SK-N-SH (cell line): ENCODE results near the gene SH3D21. TPM values are rescaled to one million over a fixed set of nuclear protein-coding genes. Genes with fewer than 3 reads are reported as not detected.

Experiments
- CTCF ChIA-PET: fragments of 300-600, 350-600 bp; formaldehyde crosslinking; extraction: SDS; loops from one replicate; lab custom pipeline; 2021; lab: Yijun Ruan, JAX
- POLR2A ChIA-PET: fragments of 350-600 bp; sonication (Branson Sonifier 250); formaldehyde crosslinking; extraction: SDS; loops from one replicate; lab custom pipeline; 2020; ENCODE audit warnings: antibody characterized with exemption, inconsistent platforms; lab: Yijun Ruan, JAX
- DNase-seq: peaks from one replicate; pipeline ENCODE4 v3.0.0; 2012
- H2AFZ ChIP-seq: fragments of 200-600 bp; sonication (generic); 2 replicates; pipeline ENCODE4 v1.8.1; 2016; ENCODE audit warnings: antibody characterized with exemption, mild to moderate bottlenecking, low read depth
- H3F3A ChIP-seq: fragments of 200-600 bp; sonication (generic); replicated peaks from 2 replicates; pipeline ENCODE3; 2016; ENCODE audit warnings: antibody characterized with exemption, mild to moderate bottlenecking; ENCODE audit not compliant: insufficient read depth
- H3K27ac ChIP-seq, 2 experiments: fragments of 200-500 bp in 1 of 2; fragments of 200-600 bp in 1 of 2; sonication (Bioruptor generic) in 1 of 2; sonication (generic), shearing (Covaris generic) in 1 of 2; 2 replicates each; pipeline versions ENCODE4 v1.5.1 to v1.6.1; 2014 to 2016; ENCODE audit warnings: low read depth in 2 of 2, inconsistent platforms in 1 of 2, low read length in 1 of 2, mild to moderate bottlenecking in 1 of 2, mixed read lengths in 1 of 2
- H3K27me3 ChIP-seq: fragments of 200-600 bp; sonication (generic), shearing (Covaris generic); 2 replicates; pipeline ENCODE4 v1.6.1; 2016; ENCODE audit warnings: mixed run types; ENCODE audit not compliant: insufficient read depth
- H3K36me3 ChIP-seq, 2 experiments: fragments of 200-500 bp in 1 of 2; fragments of 200-600 bp in 1 of 2; sonication (Bioruptor generic) in 1 of 2; sonication (generic) in 1 of 2; replicated peaks in 1 of 2; 2 replicates each; pipeline versions ENCODE3 to v1.5.1; 2014 to 2016; ENCODE audit warnings: low read length in 1 of 2, mild to moderate bottlenecking in 1 of 2; ENCODE audit not compliant: insufficient read depth in 2 of 2, control insufficient read depth in 1 of 2
- H3K4me1 ChIP-seq, 2 experiments: fragments of 200-500 bp in 1 of 2; fragments of 200-600 bp in 1 of 2; sonication (Bioruptor generic) in 1 of 2; sonication (generic), shearing (Covaris generic) in 1 of 2; 2 replicates each; pipeline versions ENCODE4 v1.5.1 to v1.6.1; 2014 to 2016; ENCODE audit warnings: low read depth in 1 of 2, low read length in 1 of 2, mixed run types in 1 of 2; ENCODE audit not compliant: insufficient read depth in 2 of 2, control insufficient read depth in 1 of 2
- H3K4me2 ChIP-seq: fragments of 200-600 bp; sonication (generic), shearing (Covaris generic); 2 replicates; pipeline ENCODE4 v1.6.1; 2017; ENCODE audit warnings: mixed run types
- H3K4me3 ChIP-seq, 2 experiments: fragments of 200-500 bp in 1 of 2; fragments of 200-600 bp in 1 of 2; sonication (Bioruptor generic) in 1 of 2; sonication (generic), shearing (Covaris generic) in 1 of 2; 2 replicates each; pipeline versions ENCODE4 v1.5.1 to v1.8.1; 2014 to 2016; ENCODE audit warnings: low read depth in 2 of 2, inconsistent platforms in 1 of 2, low read length in 1 of 2, mild to moderate bottlenecking in 1 of 2, mixed read lengths in 1 of 2, moderate library complexity in 1 of 2
- H3K79me2 ChIP-seq: fragments of 200-600 bp; sonication (generic); 2 replicates; pipeline ENCODE4 v1.8.1; 2017; ENCODE audit warnings: mild to moderate bottlenecking; ENCODE audit not compliant: insufficient read depth
- H3K9ac ChIP-seq: fragments of 200-600 bp; sonication (generic); 2 replicates; pipeline ENCODE4 v1.6.1; 2017; ENCODE audit warnings: mixed run types
- H3K9me2 ChIP-seq: fragments of 200-600 bp; sonication (generic); 2 replicates; pipeline ENCODE4 v1.6.1; 2017; ENCODE audit warnings: mixed run types
- H3K9me3 ChIP-seq: fragments of 200-600 bp; sonication (generic); 2 replicates; pipeline ENCODE4 v1.6.1; 2017; ENCODE audit warnings: mixed run types, mild to moderate bottlenecking, moderate library complexity
- H4K20me1 ChIP-seq: fragments of 200-600 bp; sonication (generic); 2 replicates; pipeline ENCODE4 v1.6.1; 2017; ENCODE audit warnings: mild to moderate bottlenecking, mixed run types; ENCODE audit not compliant: insufficient read depth
- CHD2 ChIP-seq: fragments of 150-350 bp; IDR thresholded peaks from 2 replicates; pipeline ENCODE4 v1.6.1; 2018; ENCODE audit warnings: low read length; ENCODE audit not compliant: partially characterized antibody
- ELF1 ChIP-seq: IDR thresholded peaks from 2 replicates; pipeline ENCODE4 v1.4.0; 2012
- EP300 ChIP-seq, 2 experiments: IDR thresholded peaks; 2 replicates each; pipeline versions ENCODE4 v1.4.0 to v1.6.1; 2012; ENCODE audit warnings: borderline replicate concordance in 1 of 2, low read depth in 1 of 2, low read length in 1 of 2
- GATA2 ChIP-seq: sonication (generic); formaldehyde crosslinking; IDR thresholded peaks from 2 replicates; pipeline ENCODE4 v1.5.0; 2020; ENCODE audit warnings: mild to moderate bottlenecking, missing genetic modification reagents
- POLR2AphosphoS5 ChIP-seq: IDR thresholded peaks from 2 replicates; pipeline ENCODE4 v1.6.1; 2012; ENCODE audit warnings: low read depth, low read length
- RAD21 ChIP-seq: IDR thresholded peaks from 2 replicates; pipeline ENCODE4 v1.6.1; 2012; ENCODE audit warnings: mild to moderate bottlenecking, low read length
- REST ChIP-seq: IDR thresholded peaks from 2 replicates; pipeline ENCODE4 v1.6.1; 2012; ENCODE audit warnings: mild to moderate bottlenecking, low read depth, low read length, moderate library complexity
- RFX5 ChIP-seq: IDR thresholded peaks from 2 replicates; pipeline ENCODE4 v1.6.1; 2012; ENCODE audit warnings: mild to moderate bottlenecking, improper control_type of control experiment, low read length
- SMC3 ChIP-seq: IDR thresholded peaks from 2 replicates; pipeline ENCODE4 v1.6.1; 2012; ENCODE audit warnings: low read depth, low read length, improper control_type of control experiment
- TAF1 ChIP-seq: IDR thresholded peaks from 2 replicates; pipeline ENCODE4 v1.6.1; 2012; ENCODE audit warnings: low read depth, mild to moderate bottlenecking, low read length, moderate library complexity, borderline replicate concordance
- TCF12 ChIP-seq: IDR thresholded peaks from 2 replicates; pipeline ENCODE4 v1.4.0; 2012
- ZBTB33 ChIP-seq: IDR thresholded peaks from 2 replicates; pipeline ENCODE4 v1.4.0; 2012; ENCODE audit warnings: low read depth, borderline replicate concordance
- WGBS: methylation state at CpG from one replicate; pipeline ENCODE4 v1.1.6; 2017; ENCODE audit warnings: low lambda C conversion rate; 5-methylcytosine and 5-hydroxymethylcytosine counted together
- polyA plus RNA-seq, 3 experiments: library from polyadenylated mRNA; depleted of rRNA; stranded (reverse); fragments of >200 nt; gene quantifications; 2 replicates each; pipeline ENCODE4 v1.2.3, GENCODE V29; 2012
- TF ChIP-seq, protein P1 (sequence below): fragments of 200-600 bp; sonication (generic); IDR thresholded peaks from 2 replicates; pipeline ENCODE4 v1.6.1; 2017; ENCODE audit warnings: antibody characterized with exemption, mild to moderate bottlenecking, moderate library complexity

SH3D21 gene
- polyA plus RNA-seq, 1 of the 3 experiments (the other 2 are of a cell fraction): 1.6 TPM

- Histone ChIP-seq H3K4me3 (peak overlapping the region in 1 of 2 experiments; percentile 26; a peak in 1 of 4 replicates), H3K4me1 (peaks cover 39 to 62% of the 10 kb centered on the region in 2 experiments), H3K9me2 (no peaks in the 10 kb centered on the region), H3K9me3 (no peaks in the 10 kb centered on the region), H2AFZ (no peak overlapping the region), H3K36me3 (peaks cover 0 to 34% of the 10 kb centered on the region in 2 experiments), H4K20me1 (no peaks in the 10 kb centered on the region), H3K79me2 (peaks cover 86% of the 10 kb centered on the region), H3K27ac (peak overlapping the region; percentile 5 to 99; a peak in 3 of 4 replicates), H3K27me3 (no peaks in the 10 kb centered on the region), H3K9ac (no peak overlapping the region), H3K4me2 (peak overlapping the region; percentile 39; the same call in 1 of the 2 replicates), H3F3A (peaks cover 43% of the 10 kb centered on the region)
- 60% methylated on average over 6 of the region's 7 CpGs for WGBS
- TF ChIP-seq ZBTB33: no peak
- TF ChIP-seq TAF1: no peak
- no peak for TF ChIP-seq RFX5
- TF ChIP-seq, protein P1, sequence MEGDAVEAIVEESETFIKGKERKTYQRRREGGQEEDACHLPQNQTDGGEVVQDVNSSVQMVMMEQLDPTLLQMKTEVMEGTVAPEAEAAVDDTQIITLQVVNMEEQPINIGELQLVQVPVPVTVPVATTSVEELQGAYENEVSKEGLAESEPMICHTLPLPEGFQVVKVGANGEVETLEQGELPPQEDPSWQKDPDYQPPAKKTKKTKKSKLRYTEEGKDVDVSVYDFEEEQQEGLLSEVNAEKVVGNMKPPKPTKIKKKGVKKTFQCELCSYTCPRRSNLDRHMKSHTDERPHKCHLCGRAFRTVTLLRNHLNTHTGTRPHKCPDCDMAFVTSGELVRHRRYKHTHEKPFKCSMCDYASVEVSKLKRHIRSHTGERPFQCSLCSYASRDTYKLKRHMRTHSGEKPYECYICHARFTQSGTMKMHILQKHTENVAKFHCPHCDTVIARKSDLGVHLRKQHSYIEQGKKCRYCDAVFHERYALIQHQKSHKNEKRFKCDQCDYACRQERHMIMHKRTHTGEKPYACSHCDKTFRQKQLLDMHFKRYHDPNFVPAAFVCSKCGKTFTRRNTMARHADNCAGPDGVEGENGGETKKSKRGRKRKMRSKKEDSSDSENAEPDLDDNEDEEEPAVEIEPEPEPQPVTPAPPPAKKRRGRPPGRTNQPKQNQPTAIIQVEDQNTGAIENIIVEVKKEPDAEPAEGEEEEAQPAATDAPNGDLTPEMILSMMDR: peak; percentile 85
- peak; percentile 81 for TF ChIP-seq SMC3
- no peak for TF ChIP-seq ELF1
- no peak for TF ChIP-seq GATA2 (CRISPR knock-in tag)
- no peak for TF ChIP-seq REST
- TF ChIP-seq RAD21: peak; percentile 72
- TF ChIP-seq TCF12: peak; percentile 15; the same call in 1 of the 2 replicates
- no peak for TF ChIP-seq POLR2AphosphoS5
- TF ChIP-seq EP300 (IDR thresholded peaks at IDR 0.05; ENCODE audit: borderline replicate concordance in 1 of 2, low read depth in 1 of 2, low read length in 1 of 2): no peak
- TF ChIP-seq CHD2: no peak
- ChIA-PET POLR2A (no interaction called here), CTCF (interaction anchor here (0.8 to 6.2 kb wide), 27 partner anchors 10 to 235 kb away, joined by 3 to 103 read pairs (median 5); partner anchors contain the start of genes EVA1B, LSM10, OSCP1 and SH3D21)
- peak; percentile 84 for DNase-seq
Measured at GRCh38 chr1:36369061-36369861, 63.1 kb downstream of the SH3D21 start.

Other genes starting within 250 kb of the SH3D21 start
- gene TEKT2, start 222.3 kb upstream of the SH3D21 start, polyA plus RNA-seq (2012; rRNA removed): 1.0 and 1.2 TPM in 2 replicates
- 54.2 and 62.3 TPM in 2 replicates for gene ADPRS, start 217.5 kb upstream of the SH3D21 start, polyA plus RNA-seq (2012; rRNA removed)
- gene COL8A2, start 181.1 kb upstream of the SH3D21 start, polyA plus RNA-seq (2012; rRNA removed): 2.6 and 3.1 TPM in 2 replicates
- 149 and 169 TPM in 2 replicates for gene TRAPPC3, start 156.9 kb upstream of the SH3D21 start, polyA plus RNA-seq (2012; rRNA removed)
- 40.6 and 69.9 TPM in 2 replicates for gene MAP7D1, start 150.2 kb upstream of the SH3D21 start, polyA plus RNA-seq (2012; rRNA removed)
- gene THRAP3, start 81.9 kb upstream of the SH3D21 start, polyA plus RNA-seq (2012; rRNA removed): 33.7 and 46.1 TPM in 2 replicates
- 34.1 and 38.9 TPM in 2 replicates for gene EVA1B, start 17.3 kb downstream of the SH3D21 start, polyA plus RNA-seq (2012; rRNA removed)
- 39.0 and 43.3 TPM in 2 replicates for gene STK40, start 79.6 kb downstream of the SH3D21 start, polyA plus RNA-seq (2012; rRNA removed)
- gene LSM10, start 91.5 kb downstream of the SH3D21 start, polyA plus RNA-seq (2012; rRNA removed): 87.5 and 96.8 TPM in 2 replicates
- 11.9 and 15.2 TPM in 2 replicates for gene OSCP1, start 144.1 kb downstream of the SH3D21 start, polyA plus RNA-seq (2012; rRNA removed)
- 64.2 and 75.1 TPM in 2 replicates for gene MRPS15, start 158.0 kb downstream of the SH3D21 start, polyA plus RNA-seq (2012; rRNA removed)
- gene CSF3R, start 176.5 kb downstream of the SH3D21 start, polyA plus RNA-seq (2012; rRNA removed): not detected in 2 replicates